Measurements from ENCODE around the gene PON1.

Gene PON1

DNA sequence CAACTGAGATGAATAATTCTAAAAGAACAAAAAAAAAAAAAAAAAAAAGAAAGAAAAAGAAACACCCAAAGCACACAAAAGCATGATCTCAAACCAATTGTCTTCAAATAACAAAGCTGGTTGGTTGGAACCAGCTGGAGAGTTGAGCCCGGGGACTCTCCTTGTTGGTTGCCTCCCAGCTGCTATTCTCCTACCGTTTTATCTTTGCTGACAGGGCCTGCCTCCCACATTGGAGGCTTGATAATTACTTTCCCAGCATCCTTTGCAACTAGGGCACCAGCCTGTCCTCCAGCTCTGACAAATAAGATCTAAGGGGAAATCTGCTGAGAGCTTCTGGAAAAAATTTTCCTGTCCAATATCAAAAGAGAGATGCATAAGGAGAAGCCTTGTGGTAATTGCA lies 6.8 kb downstream of the PON1 start:
- no peak for DNase-seq (ENCODE audit: low read depth, low spot score)

- no peak for DNase-seq (ENCODE audit: low read depth, low spot score)
Observed at GRCh38 chr7:95316588-95316987, 7.7 kb downstream of the PON1 start.

- no peak for DNase-seq (ENCODE audit: low read depth, low spot score)
Observed at GRCh38 chr7:95312561-95312960, 11.8 kb downstream of the PON1 start.

GRCh38 chr7:95311389-95311788 lies 12.9 kb downstream of the PON1 start:
- DNase-seq (ENCODE audit: low read depth, low spot score): no peak

DNA sequence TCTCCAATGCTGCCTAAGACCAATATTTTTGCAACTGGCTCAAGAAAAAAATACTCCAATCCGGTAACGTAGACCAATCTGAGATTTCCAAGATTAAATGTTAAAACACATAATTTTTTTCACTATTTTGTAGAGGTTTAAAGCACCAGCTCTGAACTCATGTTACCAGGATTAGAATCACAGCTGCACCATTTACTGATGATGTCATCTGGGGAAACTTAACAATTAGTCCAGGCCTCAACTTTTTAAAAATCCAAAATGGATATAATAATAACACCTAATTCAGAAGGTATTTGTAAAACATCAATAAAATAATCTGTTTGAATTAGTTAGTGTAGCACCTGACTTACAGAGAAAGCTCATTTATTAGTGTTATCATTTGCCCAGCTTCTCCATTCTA lies 14.4 kb downstream of the PON1 start:
- no peak for DNase-seq (ENCODE audit: low read depth, low spot score)

DNA sequence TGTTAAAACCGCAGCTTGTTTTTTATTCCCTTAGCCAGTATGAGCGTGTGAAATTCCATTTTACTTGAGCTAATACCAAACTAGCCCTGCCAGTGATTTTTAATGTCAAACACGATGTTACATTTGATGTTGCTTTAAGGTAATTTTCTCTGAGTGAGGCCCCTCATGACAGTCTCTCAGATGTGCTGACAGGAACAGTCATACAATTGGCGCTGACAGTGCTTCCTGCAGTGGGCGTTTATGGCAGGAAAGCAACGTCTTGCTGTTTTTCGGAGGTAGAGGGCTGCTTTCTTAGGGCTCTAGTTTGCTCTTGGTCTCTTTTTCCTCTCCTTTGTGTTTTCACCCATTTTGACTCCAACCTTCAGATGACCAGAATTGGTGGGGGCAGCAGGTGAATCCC lies 19.3 kb downstream of the PON1 start:
- no peak for DNase-seq (ENCODE audit: low read depth, low spot score)

- DNase-seq (ENCODE audit: low read depth, low spot score): no peak
Observed at GRCh38 chr7:95303013-95303905, 21.1 kb downstream of the PON1 start.

- no peak for DNase-seq (ENCODE audit: low read depth, low spot score)
Observed at GRCh38 chr7:95298091-95298490, 26.2 kb downstream of the PON1 start.

DNA sequence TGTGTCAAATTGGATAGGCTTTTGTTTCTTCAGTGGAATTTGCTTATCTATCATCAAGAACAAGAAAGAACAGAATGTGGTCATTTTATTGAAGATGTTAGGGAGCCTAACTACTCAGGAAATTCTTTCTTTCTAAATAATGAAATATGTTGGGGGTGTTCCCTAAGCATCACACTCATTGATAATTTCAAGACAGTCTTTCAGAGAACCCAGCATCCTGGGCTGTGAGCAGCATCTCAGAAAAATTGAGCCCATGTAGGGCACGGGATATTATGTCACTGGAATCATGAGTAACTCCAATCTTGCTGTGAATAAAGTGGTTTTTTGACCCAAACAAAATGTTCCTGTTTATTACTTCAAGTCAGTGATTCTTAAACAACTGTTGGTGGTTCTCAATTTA lies 27.3 kb downstream of the PON1 start:
- no peak for DNase-seq (ENCODE audit: low read depth, low spot score)

DNA sequence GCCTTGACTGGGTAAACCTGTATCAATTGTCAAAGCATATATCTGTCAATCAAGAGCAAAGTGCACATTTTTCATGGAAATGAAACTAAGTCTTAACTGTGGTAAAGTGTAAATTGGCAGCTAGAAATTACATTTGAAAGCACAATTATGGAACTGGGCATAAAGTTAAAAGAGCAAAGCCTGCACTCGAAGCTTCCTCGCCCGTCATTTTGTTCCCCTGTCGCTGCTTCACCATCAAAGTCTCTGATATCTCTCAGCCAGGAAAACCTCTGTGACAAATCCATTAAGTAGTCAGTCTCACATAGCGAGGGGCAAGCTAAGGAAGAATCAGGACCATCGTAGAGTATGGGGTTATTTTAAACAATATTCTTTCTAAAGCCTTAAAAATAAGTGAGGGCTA lies 27.9 kb downstream of the PON1 start:
- DNase-seq (ENCODE audit: low read depth, low spot score): no peak

DNA sequence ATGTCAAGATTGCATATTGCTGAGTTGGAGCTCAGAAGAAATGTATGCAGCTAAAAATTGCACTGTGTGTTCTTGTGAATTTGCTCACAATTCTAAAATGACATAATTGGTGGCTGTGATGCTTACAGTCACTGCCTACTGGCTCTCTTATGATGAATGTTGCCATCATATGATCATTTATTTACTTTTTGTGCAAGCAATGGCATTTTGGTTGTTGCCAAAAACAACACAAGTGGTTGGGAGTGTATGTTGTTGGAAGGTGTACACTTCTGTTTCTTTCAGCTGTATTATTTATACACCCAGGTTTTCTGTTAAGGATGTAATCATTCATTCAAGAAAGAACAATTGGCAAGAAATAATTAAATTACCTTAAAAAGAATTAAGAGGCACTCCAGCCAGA lies 28.9 kb downstream of the PON1 start:
- DNase-seq (ENCODE audit: low read depth, low spot score): no peak

GRCh38 chr7:95290166-95290830 lies 34.0 kb downstream of the PON1 start:
- no peak for DNase-seq (ENCODE audit: low read depth, low spot score)

- DNase-seq (ENCODE audit: low read depth, low spot score): no peak
Observed at GRCh38 chr7:95286096-95286495, 38.2 kb downstream of the PON1 start.

- DNase-seq (ENCODE audit: low read depth, low spot score): no peak
Observed at GRCh38 chr7:95279417-95279816, 44.9 kb downstream of the PON1 start.

GRCh38 chr7:95276114-95276513 lies 48.2 kb downstream of the PON1 start:
- no peak for DNase-seq (ENCODE audit: low read depth, low spot score)

DNA sequence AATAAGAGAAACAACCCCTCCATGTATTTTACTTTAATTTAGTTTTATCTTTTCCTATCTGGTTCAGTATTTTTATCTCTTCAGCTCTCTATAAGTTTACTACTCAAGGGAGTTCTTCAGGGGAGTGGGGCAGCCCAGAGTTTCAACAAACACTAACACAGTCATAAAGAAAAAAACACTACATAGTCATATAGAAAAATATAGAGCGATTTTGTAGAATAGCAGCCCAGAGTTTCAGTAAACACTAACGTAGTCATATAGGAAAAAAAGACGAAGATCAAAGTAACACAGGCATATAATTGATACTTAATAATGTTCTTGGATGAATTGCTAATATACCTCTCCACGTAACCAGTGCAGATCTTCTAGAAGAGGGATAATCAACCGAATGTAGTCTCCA lies 54.7 kb downstream of the PON1 start:
- no peak for DNase-seq (ENCODE audit: low read depth, low spot score)

GRCh38 chr7:95267754-95268153 lies 56.6 kb downstream of the PON1 start:
- no peak for DNase-seq (ENCODE audit: low read depth, low spot score)

- DNase-seq (ENCODE audit: low read depth, low spot score): no peak
Observed at GRCh38 chr7:95265634-95266033, 58.7 kb downstream of the PON1 start.

GRCh38 chr7:95264363-95264891 lies 59.9 kb downstream of the PON1 start:
- no peak for DNase-seq (ENCODE audit: low read depth, low spot score)

DNA sequence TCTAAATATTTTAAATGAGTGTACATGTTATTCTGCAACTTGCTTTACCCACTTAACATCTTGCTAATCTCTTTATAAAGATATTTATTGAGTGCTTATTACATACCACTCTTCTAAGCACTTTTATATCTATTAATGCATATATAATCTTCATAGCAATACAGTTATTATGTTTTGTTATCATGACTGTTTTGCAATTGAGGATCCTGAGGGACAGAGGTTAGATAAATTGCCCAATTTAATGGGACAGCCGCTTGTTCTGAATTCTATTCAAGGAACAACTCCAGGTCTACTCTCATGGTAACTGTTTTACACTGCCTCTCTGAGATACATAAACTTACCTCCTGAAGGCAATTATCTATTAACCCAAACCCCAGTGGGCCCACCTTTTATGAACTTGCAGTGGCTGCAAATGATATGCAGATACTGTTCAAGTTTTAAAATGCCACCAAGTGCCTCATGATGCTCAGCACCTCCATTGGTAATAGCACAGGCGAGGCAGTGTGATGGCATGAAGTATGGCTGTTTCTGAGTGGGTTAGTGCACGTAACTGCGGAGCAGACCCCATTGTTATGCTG lies 60.5 kb downstream of the PON1 start:
- DNase-seq (ENCODE audit: low read depth, low spot score): no peak

GRCh38 chr7:95262875-95263274 lies 61.5 kb downstream of the PON1 start:
- DNase-seq (ENCODE audit: low read depth, low spot score): no peak

GRCh38 chr7:95261895-95262415 lies 62.4 kb downstream of the PON1 start:
- DNase-seq (ENCODE audit: low read depth, low spot score): no peak
